ENCODE data around the gene MXRA8.

The MXRA8 gene

DNA sequence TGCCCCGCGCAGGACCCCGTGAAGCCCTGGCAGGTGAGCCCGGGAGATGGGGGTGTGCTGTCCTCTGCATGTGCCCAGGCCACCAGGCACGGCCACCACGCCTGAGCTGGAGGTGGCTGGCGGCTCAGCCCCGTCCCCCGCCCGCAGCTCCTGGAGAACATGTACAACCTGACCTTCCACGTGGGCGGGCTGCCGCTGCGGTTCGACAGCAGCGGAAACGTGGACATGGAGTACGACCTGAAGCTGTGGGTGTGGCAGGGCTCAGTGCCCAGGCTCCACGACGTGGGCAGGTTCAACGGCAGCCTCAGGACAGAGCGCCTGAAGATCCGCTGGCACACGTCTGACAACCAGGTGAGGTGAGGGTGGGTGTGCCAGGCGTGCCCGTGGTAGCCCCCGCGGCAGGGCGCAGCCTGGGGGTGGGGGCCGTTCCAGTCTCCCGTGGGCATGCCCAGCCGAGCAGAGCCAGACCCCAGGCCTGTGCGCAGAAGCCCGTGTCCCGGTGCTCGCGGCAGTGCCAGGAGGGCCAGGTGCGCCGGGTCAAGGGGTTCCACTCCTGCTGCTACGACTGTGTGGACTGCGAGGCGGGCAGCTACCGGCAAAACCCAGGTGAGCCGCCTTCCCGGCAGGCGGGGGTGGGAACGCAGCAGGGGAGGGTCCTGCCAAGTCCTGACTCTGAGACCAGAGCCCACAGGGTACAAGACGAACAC lies 25.4 kb downstream of the MXRA8 start:
- peaks cover 4 to 38% (median 27%) of the 10 kb centered on the region in 3 donors for H3K36me3 ChIP-seq
- TF ChIP-seq, protein P1, sequence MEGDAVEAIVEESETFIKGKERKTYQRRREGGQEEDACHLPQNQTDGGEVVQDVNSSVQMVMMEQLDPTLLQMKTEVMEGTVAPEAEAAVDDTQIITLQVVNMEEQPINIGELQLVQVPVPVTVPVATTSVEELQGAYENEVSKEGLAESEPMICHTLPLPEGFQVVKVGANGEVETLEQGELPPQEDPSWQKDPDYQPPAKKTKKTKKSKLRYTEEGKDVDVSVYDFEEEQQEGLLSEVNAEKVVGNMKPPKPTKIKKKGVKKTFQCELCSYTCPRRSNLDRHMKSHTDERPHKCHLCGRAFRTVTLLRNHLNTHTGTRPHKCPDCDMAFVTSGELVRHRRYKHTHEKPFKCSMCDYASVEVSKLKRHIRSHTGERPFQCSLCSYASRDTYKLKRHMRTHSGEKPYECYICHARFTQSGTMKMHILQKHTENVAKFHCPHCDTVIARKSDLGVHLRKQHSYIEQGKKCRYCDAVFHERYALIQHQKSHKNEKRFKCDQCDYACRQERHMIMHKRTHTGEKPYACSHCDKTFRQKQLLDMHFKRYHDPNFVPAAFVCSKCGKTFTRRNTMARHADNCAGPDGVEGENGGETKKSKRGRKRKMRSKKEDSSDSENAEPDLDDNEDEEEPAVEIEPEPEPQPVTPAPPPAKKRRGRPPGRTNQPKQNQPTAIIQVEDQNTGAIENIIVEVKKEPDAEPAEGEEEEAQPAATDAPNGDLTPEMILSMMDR (IDR thresholded peaks at IDR 0.05) = no peak
- peaks cover 0 to 30% (median 0%) of the 10 kb centered on the region in 4 donors for H3K4me1 ChIP-seq
- H3K9me3 ChIP-seq = no peaks in the 10 kb centered on the region
- no peak for DNase-seq
- no peak overlapping the region for H3K27ac ChIP-seq
- no peaks in the 10 kb centered on the region for H3K27me3 ChIP-seq
- H3K4me3 ChIP-seq = no peak overlapping the region
- intact Hi-C loops (cut with DNase I; ENCODE audit: low total_unique reads) = no loop called here

DNA sequence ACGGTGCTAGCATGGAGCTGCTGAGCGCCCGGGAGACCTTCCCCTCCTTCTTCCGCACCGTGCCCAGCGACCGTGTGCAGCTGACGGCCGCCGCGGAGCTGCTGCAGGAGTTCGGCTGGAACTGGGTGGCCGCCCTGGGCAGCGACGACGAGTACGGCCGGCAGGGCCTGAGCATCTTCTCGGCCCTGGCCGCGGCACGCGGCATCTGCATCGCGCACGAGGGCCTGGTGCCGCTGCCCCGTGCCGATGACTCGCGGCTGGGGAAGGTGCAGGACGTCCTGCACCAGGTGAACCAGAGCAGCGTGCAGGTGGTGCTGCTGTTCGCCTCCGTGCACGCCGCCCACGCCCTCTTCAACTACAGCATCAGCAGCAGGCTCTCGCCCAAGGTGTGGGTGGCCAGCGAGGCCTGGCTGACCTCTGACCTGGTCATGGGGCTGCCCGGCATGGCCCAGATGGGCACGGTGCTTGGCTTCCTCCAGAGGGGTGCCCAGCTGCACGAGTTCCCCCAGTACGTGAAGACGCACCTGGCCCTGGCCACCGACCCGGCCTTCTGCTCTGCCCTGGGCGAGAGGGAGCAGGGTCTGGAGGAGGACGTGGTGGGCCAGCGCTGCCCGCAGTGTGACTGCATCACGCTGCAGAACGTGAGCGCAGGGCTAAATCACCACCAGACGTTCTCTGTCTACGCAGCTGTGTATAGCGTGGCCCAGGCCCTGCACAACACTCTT lies 26.2 kb downstream of the MXRA8 start:
- H3K4me1 ChIP-seq = peaks cover 0 to 30% (median 0%) of the 10 kb centered on the region in 4 donors
- H3K9me3 ChIP-seq = no peaks in the 10 kb centered on the region
- H3K4me3 ChIP-seq = no peak overlapping the region
- intact Hi-C loops (cut with DNase I; ENCODE audit: low total_unique reads) = no loop called here
- H3K36me3 ChIP-seq = peaks cover 11 to 38% (median 27%) of the 10 kb centered on the region in 3 donors
- H3K27ac ChIP-seq = no peak overlapping the region
- DNase-seq = no peak
- no peaks in the 10 kb centered on the region for H3K27me3 ChIP-seq
- TF ChIP-seq, protein P1 (IDR thresholded peaks at IDR 0.05) = no peak

DNA sequence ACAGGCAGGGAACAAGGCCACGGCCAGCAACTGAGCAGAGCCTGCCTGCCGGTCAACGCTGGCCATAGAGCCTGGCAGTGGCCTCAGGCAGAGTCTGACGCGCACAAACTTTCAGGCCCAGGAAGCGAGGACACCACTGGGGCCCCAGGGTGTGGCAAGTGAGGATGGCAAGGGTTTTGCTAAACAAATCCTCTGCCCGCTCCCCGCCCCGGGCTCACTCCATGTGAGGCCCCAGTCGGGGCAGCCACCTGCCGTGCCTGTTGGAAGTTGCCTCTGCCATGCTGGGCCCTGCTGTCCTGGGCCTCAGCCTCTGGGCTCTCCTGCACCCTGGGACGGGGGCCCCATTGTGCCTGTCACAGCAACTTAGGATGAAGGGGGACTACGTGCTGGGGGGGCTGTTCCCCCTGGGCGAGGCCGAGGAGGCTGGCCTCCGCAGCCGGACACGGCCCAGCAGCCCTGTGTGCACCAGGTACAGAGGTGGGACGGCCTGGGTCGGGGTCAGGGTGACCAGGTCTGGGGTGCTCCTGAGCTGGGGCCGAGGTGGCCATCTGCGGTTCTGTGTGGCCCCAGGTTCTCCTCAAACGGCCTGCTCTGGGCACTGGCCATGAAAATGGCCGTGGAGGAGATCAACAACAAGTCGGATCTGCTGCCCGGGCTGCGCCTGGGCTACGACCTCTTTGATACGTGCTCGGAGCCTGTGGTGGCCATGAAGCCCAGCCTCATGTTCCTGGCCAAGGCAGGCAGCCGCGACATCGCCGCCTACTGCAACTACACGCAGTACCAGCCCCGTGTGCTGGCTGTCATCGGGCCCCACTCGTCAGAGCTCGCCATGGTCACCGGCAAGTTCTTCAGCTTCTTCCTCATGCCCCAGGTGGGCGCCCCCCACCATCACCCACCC lies 27.0 kb downstream of the MXRA8 start, which contains the start of gene TAS1R3:
Gene TAS1R3, plus strand, starts transcription at position 213 of the 898 bp plus-strand sequence. Its CDS starts 66 bp downstream, at position 279.
- Histone ChIP-seq H3K4me1 (peaks cover 0 to 36% (median 2%) of the 10 kb centered on the region in 4 donors), H3K9me3 (no peaks in the 10 kb centered on the region), H3K27ac (no peak within 1 kb of the TSS), H3K27me3 (no peaks in the 10 kb centered on the region), H3K36me3 (peaks cover 13 to 38% (median 30%) of the 10 kb centered on the region in 3 donors), H3K4me3 (no peak within 1 kb of the TSS)
- TF ChIP-seq, protein P1 (IDR thresholded peaks at IDR 0.05) = no peak
- intact Hi-C loops (cut with DNase I; ENCODE audit: low total_unique reads) = no loop called here
- DNase-seq = no peak

DNA sequence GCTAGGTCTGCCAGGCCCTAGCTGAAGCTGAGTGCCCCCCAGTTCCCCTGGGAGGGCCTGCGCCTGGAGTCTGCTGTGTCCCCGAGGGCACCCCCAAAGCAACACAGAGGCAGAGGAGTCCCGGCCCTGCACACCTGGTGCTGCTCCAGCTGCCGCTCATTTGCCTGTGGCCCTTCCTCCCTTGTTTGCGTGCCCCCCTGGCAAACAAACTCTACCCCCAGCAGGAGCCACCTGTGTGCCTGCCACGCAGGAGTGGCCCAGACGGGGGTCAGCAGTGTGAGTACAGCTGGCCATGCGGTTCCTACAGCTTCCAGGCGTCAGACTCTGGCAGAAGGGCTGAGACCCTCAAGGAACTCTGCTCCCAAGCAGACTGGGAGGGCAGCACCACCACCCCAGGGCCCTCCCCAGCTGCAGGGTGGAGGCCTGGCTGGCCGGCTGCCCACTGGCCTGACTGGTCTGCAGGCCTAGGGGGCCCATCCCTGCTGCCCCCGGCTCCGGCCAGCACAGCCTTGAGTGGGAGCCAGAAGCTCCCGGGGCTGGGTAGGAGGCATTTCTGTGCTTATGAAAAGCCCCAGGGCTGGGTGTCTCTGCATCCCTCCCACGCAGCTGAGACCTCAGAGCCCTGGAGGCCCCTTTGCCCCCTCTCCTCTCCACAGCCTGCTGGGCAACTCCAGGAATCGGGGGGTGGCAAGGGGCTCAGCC lies 27.8 kb downstream of the MXRA8 start:
- intact Hi-C loops (cut with DNase I; ENCODE audit: low total_unique reads) = no loop called here
- no peak overlapping the region for H3K4me3 ChIP-seq
- peaks cover 0 to 44% (median 10%) of the 10 kb centered on the region in 4 donors for H3K4me1 ChIP-seq
- no peaks in the 10 kb centered on the region for H3K27me3 ChIP-seq
- H3K36me3 ChIP-seq = peaks cover 13 to 30% (median 22%) of the 10 kb centered on the region in 3 donors
- no peaks in the 10 kb centered on the region for H3K9me3 ChIP-seq
- H3K27ac ChIP-seq = no peak overlapping the region
- TF ChIP-seq, protein P1 (IDR thresholded peaks at IDR 0.05) = no peak
- DNase-seq = no peak
